IMR-90 (cell line): ENCODE results near the gene MIS18A. TPM values are rescaled to one million over a fixed set of nuclear protein-coding genes. Genes with fewer than 3 reads are reported as not detected.

ENCODE experiments used
- ATAC-seq: fragments of 200-7000 bp; cut with Tn5 transposase; 2 replicates; pipeline ENCODE4 v1.9.1; 2020; ENCODE audit warnings: low read depth, mild to moderate bottlenecking, moderate library complexity
- BruUV-seq: library from RNA; stranded (reverse); fragments of 400-500 nt; replicated peaks from 2 replicates; lab custom pipeline; 2021; lab: Mats Ljungman, UMichigan
- CTCF ChIA-PET: fragments of 300-600 bp; formaldehyde crosslinking; extraction: SDS; loops from one replicate; lab custom pipeline; 2021; ENCODE audit warnings: antibody characterized with exemption; lab: Yijun Ruan, JAX
- POLR2A ChIA-PET: fragments of 300-600 bp; sonication (Branson Sonifier 250); formaldehyde crosslinking; loops from one replicate; lab custom pipeline; 2022; ENCODE audit warnings: antibody characterized with exemption; ENCODE audit not compliant: unreplicated experiment; lab: Charles Lee
- DNase-seq: peaks from one replicate; pipeline ENCODE4 v3.0.0; 2013
- H2AFZ ChIP-seq: replicated peaks from 2 replicates; pipeline ENCODE3; 2013; ENCODE audit warnings: low read length, mild to moderate bottlenecking; ENCODE audit not compliant: poor library complexity
- H2AK5ac ChIP-seq: 2 replicates; pipeline ENCODE4 v1.6.1; 2013; ENCODE audit warnings: low read depth, low read length, inconsistent platforms
- H2AK9ac ChIP-seq: replicated peaks from 2 replicates; pipeline ENCODE3; 2013; ENCODE audit warnings: mild to moderate bottlenecking, low read depth, low read length, moderate library complexity; ENCODE audit not compliant: poor library complexity
- H2BK120ac ChIP-seq: 2 replicates; pipeline ENCODE4 v1.6.1; 2013; ENCODE audit warnings: low read depth, low read length, inconsistent platforms
- H2BK15ac ChIP-seq: 3 replicates; pipeline ENCODE4 v1.6.1; 2013; ENCODE audit warnings: low read depth, low read length, inconsistent platforms
- H2BK20ac ChIP-seq: 2 replicates; pipeline ENCODE4 v1.6.1; 2013; ENCODE audit warnings: low read depth, mild to moderate bottlenecking, inconsistent platforms, low read length, moderate library complexity
- H2BK5ac ChIP-seq: 2 replicates; pipeline ENCODE4 v1.6.1; 2013; ENCODE audit warnings: mild to moderate bottlenecking, low read depth, low read length, inconsistent platforms; ENCODE audit not compliant: poor library complexity, severe bottlenecking
- H3K14ac ChIP-seq: replicated peaks from 2 replicates; pipeline ENCODE4 v1.6.1; 2013; ENCODE audit warnings: low read depth, low read length, inconsistent platforms
- H3K18ac ChIP-seq: 2 replicates; pipeline ENCODE4 v1.6.1; 2013; ENCODE audit warnings: low read depth, low read length, control low read depth
- H3K23ac ChIP-seq: 2 replicates; pipeline ENCODE4 v1.6.1; 2013; ENCODE audit warnings: low read depth, low read length, inconsistent platforms
- H3K27ac ChIP-seq: 2 replicates; pipeline ENCODE4 v1.5.1; 2013; ENCODE audit warnings: mild to moderate bottlenecking, control low read depth, low read length; ENCODE audit not compliant: insufficient read depth
- H3K27me3 ChIP-seq: 2 replicates; pipeline ENCODE4 v1.6.1; 2013; ENCODE audit warnings: low read length; ENCODE audit not compliant: control insufficient read depth, insufficient read depth
- H3K36me3 ChIP-seq: 2 replicates; pipeline ENCODE4 v1.6.1; 2013; ENCODE audit warnings: low read length, mixed read lengths; ENCODE audit not compliant: control insufficient read depth, insufficient read depth
- H3K4ac ChIP-seq: 2 replicates; pipeline ENCODE4 v1.6.1; 2013; ENCODE audit warnings: low read depth, low read length, inconsistent platforms
- H3K4me1 ChIP-seq: 2 replicates; pipeline ENCODE4 v1.6.1; 2013; ENCODE audit warnings: low read length, mixed read lengths; ENCODE audit not compliant: control insufficient read depth, insufficient read depth
- H3K4me2 ChIP-seq: 2 replicates; pipeline ENCODE4 v1.6.1; 2013; ENCODE audit warnings: low read depth, mild to moderate bottlenecking, control low read depth, low read length, moderate library complexity
- H3K4me3 ChIP-seq: 2 replicates; pipeline ENCODE4 v1.5.1; 2013; ENCODE audit warnings: low read depth, mild to moderate bottlenecking, control low read depth, low read length, moderate library complexity; ENCODE audit not compliant: insufficient read depth
- H3K56ac ChIP-seq: 2 replicates; pipeline ENCODE4 v1.6.1; 2013; ENCODE audit warnings: low read length, inconsistent platforms; ENCODE audit not compliant: insufficient read depth; ENCODE audit errors: extremely low read depth
- H3K79me1 ChIP-seq, 2 experiments: 2 replicates each; pipeline ENCODE4 v1.6.1; 2013; ENCODE audit warnings: low read length in 2 of 2, inconsistent platforms in 1 of 2, low read depth in 1 of 2
- H3K9ac ChIP-seq: 2 replicates; pipeline ENCODE4 v1.6.1; 2013; ENCODE audit warnings: low read depth, low read length, control low read depth
- H3K9me1 ChIP-seq: 2 replicates; pipeline ENCODE4 v1.6.1; 2013; ENCODE audit warnings: low read length, inconsistent platforms; ENCODE audit not compliant: insufficient read depth
- H3K9me3 ChIP-seq: 2 replicates; pipeline ENCODE4 v1.6.1; 2013; ENCODE audit warnings: low read length; ENCODE audit not compliant: control insufficient read depth, insufficient read depth
- H4K20me1 ChIP-seq: 2 replicates; pipeline ENCODE4 v1.6.1; 2013; ENCODE audit warnings: low read length, inconsistent platforms; ENCODE audit not compliant: insufficient read depth
- H4K5ac ChIP-seq: 2 replicates; pipeline ENCODE4 v1.6.1; 2013; ENCODE audit warnings: mild to moderate bottlenecking, low read depth, low read length, control low read depth
- H4K8ac ChIP-seq, 2 experiments: 2 replicates each; pipeline ENCODE4 v1.6.1; 2013; ENCODE audit warnings: low read depth in 2 of 2, low read length in 2 of 2, control low read depth in 1 of 2, inconsistent platforms in 1 of 2
- H4K91ac ChIP-seq: 2 replicates; pipeline ENCODE4 v1.6.1; 2013; ENCODE audit warnings: low read depth, low read length, inconsistent platforms; ENCODE audit not compliant: insufficient read depth
- BHLHE40 ChIP-seq: fragments of 150-350 bp; IDR thresholded peaks from 2 replicates; pipeline ENCODE4 v1.6.1; 2016; ENCODE audit warnings: mild to moderate bottlenecking, low read depth, low read length
- CEBPB ChIP-seq: IDR thresholded peaks from 2 replicates; pipeline ENCODE4 v1.6.1; 2012; ENCODE audit warnings: low read depth, low read length, improper control_type of control experiment
- CHD1 ChIP-seq: IDR thresholded peaks from 2 replicates; pipeline ENCODE4 v1.6.1; 2012; ENCODE audit warnings: low read depth, low read length, improper control_type of control experiment
- FOS ChIP-seq: fragments of 150-350 bp; IDR thresholded peaks from 2 replicates; pipeline ENCODE4 v1.6.1; 2016; ENCODE audit warnings: low read depth, low read length
- MAFK ChIP-seq: IDR thresholded peaks from 2 replicates; pipeline ENCODE4 v1.6.1; 2012; ENCODE audit warnings: low read depth, low read length, improper control_type of control experiment
- MAZ ChIP-seq: IDR thresholded peaks from 2 replicates; pipeline ENCODE4 v1.6.1; 2012; ENCODE audit warnings: low read depth, mild to moderate bottlenecking, low read length, improper control_type of control experiment, moderate library complexity, borderline replicate concordance
- MXI1 ChIP-seq: IDR thresholded peaks from 2 replicates; pipeline ENCODE4 v1.6.1; 2012; ENCODE audit warnings: low read depth, mild to moderate bottlenecking, low read length, moderate library complexity, borderline replicate concordance
- NFE2L2 ChIP-seq: fragments of 150-350 bp; IDR thresholded peaks from 2 replicates; pipeline ENCODE4 v1.6.1; 2016; ENCODE audit warnings: low read depth, mild to moderate bottlenecking, low read length
- POLR2A ChIP-seq: IDR thresholded peaks from 2 replicates; pipeline ENCODE4 v1.6.1; 2012; ENCODE audit warnings: mild to moderate bottlenecking, low read depth, low read length
- RAD21 ChIP-seq: IDR thresholded peaks from 2 replicates; pipeline ENCODE4 v1.6.1; 2012; ENCODE audit warnings: low read length, improper control_type of control experiment
- RCOR1 ChIP-seq: IDR thresholded peaks from 2 replicates; pipeline ENCODE4 v1.6.1; 2012; ENCODE audit warnings: mild to moderate bottlenecking, low read length, improper control_type of control experiment; ENCODE audit not compliant: insufficient replicate concordance
- RFX5 ChIP-seq: IDR thresholded peaks from 2 replicates; pipeline ENCODE4 v1.8.0; 2012; ENCODE audit warnings: low read depth, mild to moderate bottlenecking, low read length, moderate library complexity
- SMC3 ChIP-seq: fragments of 150-350 bp; IDR thresholded peaks from 2 replicates; pipeline ENCODE4 v1.6.1; 2016; ENCODE audit warnings: low read depth, mild to moderate bottlenecking, antibody characterized with exemption, low read length, moderate library complexity
- WGBS, 2 experiments: methylation state at CpG; one replicate each; pipeline versions ENCODE4 v1.1.5 to v1.1.7; 2013; ENCODE audit warnings: missing lambda C conversion rate in 2 of 2; ENCODE audit not compliant: insufficient read length in 1 of 2; ENCODE audit errors: extremely low coverage in 2 of 2; 5-methylcytosine and 5-hydroxymethylcytosine counted together
- dilution Hi-C: fragments of 300-500 bp; cut with HindIII; formaldehyde crosslinking; loops from one replicate; pipeline ENCODE4 v1.14.3; 2018; ENCODE audit warnings: low sequenced_read_pairs; ENCODE audit not compliant: unreplicated experiment
- in situ Hi-C: fragments of 300-500 bp; cut with MboI; formaldehyde crosslinking; loops from 3 replicates; pipeline ENCODE4 v1.14.3; 2019; ENCODE audit warnings: low sequenced_read_pairs, inconsistent platforms, mixed read lengths
- intact Hi-C: fragments of 100-400 bp; cut with micrococcal nuclease; formaldehyde crosslinking; loops from 2 replicates; pipeline ENCODE4 v1.10.0; 2022
- polyA plus RNA-seq, 3 experiments: library from polyadenylated mRNA; depleted of rRNA; stranded (reverse); fragments of >200 nt; gene quantifications; 2 replicates each; pipeline ENCODE4 v1.2.3, GENCODE V29; 2012; ENCODE audit warnings: low replicate concordance in 1 of 3
- total RNA-seq: library from RNA; depleted of rRNA; stranded (reverse); fragments of >200 nt; gene quantifications from 2 replicates; pipeline ENCODE4 v1.2.3, GENCODE V29; 2012
- TF ChIP-seq, protein P1 (sequence below): fragments of 150-350 bp; IDR thresholded peaks from 2 replicates; pipeline ENCODE4 v1.6.1; 2017; ENCODE audit warnings: mild to moderate bottlenecking, antibody characterized with exemption, low read length, low read depth
- TF ChIP-seq, protein P2 (sequence below): fragments of 150-350 bp; IDR thresholded peaks from 2 replicates; pipeline ENCODE4 v1.6.1; 2016; ENCODE audit warnings: low read depth, mild to moderate bottlenecking, low read length, moderate library complexity, borderline replicate concordance
- TF ChIP-seq, protein P3 (sequence below): conservative IDR thresholded peaks from 2 replicates; pipeline ENCODE4 v1.5.1; 2012; ENCODE audit warnings: mild to moderate bottlenecking, low read depth, low read length, improper control_type of control experiment

Gene MIS18A
- total and polyA plus RNA-seq, 2 of the 4 experiments (the other 2 are of a cell fraction), result 4.5 to 7.6 TPM

DNA sequence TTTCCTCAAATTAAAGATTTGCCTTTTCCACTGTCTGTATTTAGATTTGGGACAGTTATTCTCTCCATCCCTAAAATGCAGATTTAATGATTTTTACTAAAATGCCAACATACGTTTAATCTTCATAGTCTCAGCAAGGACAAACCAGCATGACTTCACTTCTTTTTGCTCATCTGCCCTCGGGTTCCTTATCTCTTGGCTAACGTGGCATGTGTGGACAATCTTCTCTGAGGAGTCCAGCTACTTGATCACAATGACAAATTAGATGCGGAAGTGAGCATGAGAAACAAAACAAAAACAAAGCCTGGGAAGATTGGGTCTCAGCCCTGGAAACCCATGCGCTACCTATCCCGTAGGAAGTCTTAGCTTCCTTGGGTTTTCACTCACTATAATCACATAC, 20.8 kb upstream of the MIS18A start:
- WGBS, 2 experiments, result no CpG with 5 or more reads among the region's 6 CpGs
- H3K27me3 ChIP-seq, result no peaks in the 10 kb centered on the region
- H3K18ac ChIP-seq, result no peak overlapping the region
- no peak overlapping the region for H4K5ac ChIP-seq
- H2BK20ac ChIP-seq, result no peak overlapping the region
- intact Hi-C loops, result no loop called here
- no peak overlapping the region for H2AFZ ChIP-seq
- no peak for TF ChIP-seq MAZ
- TF ChIP-seq NFE2L2, result no peak
- TF ChIP-seq, protein P1, sequence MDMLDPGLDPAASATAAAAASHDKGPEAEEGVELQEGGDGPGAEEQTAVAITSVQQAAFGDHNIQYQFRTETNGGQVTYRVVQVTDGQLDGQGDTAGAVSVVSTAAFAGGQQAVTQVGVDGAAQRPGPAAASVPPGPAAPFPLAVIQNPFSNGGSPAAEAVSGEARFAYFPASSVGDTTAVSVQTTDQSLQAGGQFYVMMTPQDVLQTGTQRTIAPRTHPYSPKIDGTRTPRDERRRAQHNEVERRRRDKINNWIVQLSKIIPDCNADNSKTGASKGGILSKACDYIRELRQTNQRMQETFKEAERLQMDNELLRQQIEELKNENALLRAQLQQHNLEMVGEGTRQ, result no peak
- TF ChIP-seq RFX5, result no peak
- no peak for TF ChIP-seq RCOR1
- no peak for TF ChIP-seq MXI1
- TF ChIP-seq, protein P2, sequence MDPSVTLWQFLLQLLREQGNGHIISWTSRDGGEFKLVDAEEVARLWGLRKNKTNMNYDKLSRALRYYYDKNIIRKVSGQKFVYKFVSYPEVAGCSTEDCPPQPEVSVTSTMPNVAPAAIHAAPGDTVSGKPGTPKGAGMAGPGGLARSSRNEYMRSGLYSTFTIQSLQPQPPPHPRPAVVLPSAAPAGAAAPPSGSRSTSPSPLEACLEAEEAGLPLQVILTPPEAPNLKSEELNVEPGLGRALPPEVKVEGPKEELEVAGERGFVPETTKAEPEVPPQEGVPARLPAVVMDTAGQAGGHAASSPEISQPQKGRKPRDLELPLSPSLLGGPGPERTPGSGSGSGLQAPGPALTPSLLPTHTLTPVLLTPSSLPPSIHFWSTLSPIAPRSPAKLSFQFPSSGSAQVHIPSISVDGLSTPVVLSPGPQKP, result no peak
- TF ChIP-seq RAD21, result no peak
- TF ChIP-seq CHD1, result no peak
- TF ChIP-seq, protein P3, sequence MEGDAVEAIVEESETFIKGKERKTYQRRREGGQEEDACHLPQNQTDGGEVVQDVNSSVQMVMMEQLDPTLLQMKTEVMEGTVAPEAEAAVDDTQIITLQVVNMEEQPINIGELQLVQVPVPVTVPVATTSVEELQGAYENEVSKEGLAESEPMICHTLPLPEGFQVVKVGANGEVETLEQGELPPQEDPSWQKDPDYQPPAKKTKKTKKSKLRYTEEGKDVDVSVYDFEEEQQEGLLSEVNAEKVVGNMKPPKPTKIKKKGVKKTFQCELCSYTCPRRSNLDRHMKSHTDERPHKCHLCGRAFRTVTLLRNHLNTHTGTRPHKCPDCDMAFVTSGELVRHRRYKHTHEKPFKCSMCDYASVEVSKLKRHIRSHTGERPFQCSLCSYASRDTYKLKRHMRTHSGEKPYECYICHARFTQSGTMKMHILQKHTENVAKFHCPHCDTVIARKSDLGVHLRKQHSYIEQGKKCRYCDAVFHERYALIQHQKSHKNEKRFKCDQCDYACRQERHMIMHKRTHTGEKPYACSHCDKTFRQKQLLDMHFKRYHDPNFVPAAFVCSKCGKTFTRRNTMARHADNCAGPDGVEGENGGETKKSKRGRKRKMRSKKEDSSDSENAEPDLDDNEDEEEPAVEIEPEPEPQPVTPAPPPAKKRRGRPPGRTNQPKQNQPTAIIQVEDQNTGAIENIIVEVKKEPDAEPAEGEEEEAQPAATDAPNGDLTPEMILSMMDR, result no peak
- no peak for TF ChIP-seq FOS
- TF ChIP-seq MAFK, result no peak
- no peak for TF ChIP-seq POLR2A
- no peak for TF ChIP-seq SMC3
- TF ChIP-seq CEBPB, result no peak
- no peak for TF ChIP-seq BHLHE40
- no peak for ATAC-seq
- H4K8ac ChIP-seq, result no peak overlapping the region
- no peak overlapping the region for H3K4me3 ChIP-seq
- H3K79me1 ChIP-seq, result no peaks in the 10 kb centered on the region
- H3K9me1 ChIP-seq, result peaks cover 9% of the 10 kb centered on the region
- no peak overlapping the region for H3K4ac ChIP-seq
- no peak for DNase-seq
- dilution Hi-C loops, result no loop called here
- H3K36me3 ChIP-seq, result peaks cover 8% of the 10 kb centered on the region
- no peak overlapping the region for H3K56ac ChIP-seq
- no TSS peak for BruUV-seq
- peaks cover 2% of the 10 kb centered on the region; the same call in 1 of the 2 replicates for H3K4me1 ChIP-seq
- H2BK120ac ChIP-seq, result no peak overlapping the region
- H3K14ac ChIP-seq, result no peak overlapping the region
- CTCF ChIA-PET, result no interaction called here
- no peak overlapping the region for H3K9ac ChIP-seq
- H4K91ac ChIP-seq, result no peak overlapping the region
- no peak overlapping the region for H2AK9ac ChIP-seq
- no peak overlapping the region for H2AK5ac ChIP-seq
- in situ Hi-C loops, result no loop called here
- no peak overlapping the region for H3K23ac ChIP-seq
- POLR2A ChIA-PET, result no interaction called here
- H3K9me3 ChIP-seq, result no peaks in the 10 kb centered on the region
- H2BK15ac ChIP-seq, result no peak overlapping the region
- no peak overlapping the region for H3K27ac ChIP-seq
- H2BK5ac ChIP-seq, result no peak overlapping the region
- H3K4me2 ChIP-seq, result no peak overlapping the region
- H4K20me1 ChIP-seq, result no peaks in the 10 kb centered on the region
